Measurements from ENCODE around the gene FAM107B.
A peak's percentile ranks its signal among the peaks of the same experiment; 100 is the strongest.

Gene FAM107B

GRCh38 chr10:14583967-14584366 lies 190.7 kb downstream of the FAM107B start:
- H3K36me3 ChIP-seq (ENCODE audit: insufficient read depth, low read length): no peaks in the 10 kb centered on the region
- no peaks in the 10 kb centered on the region for H3K9me3 ChIP-seq (ENCODE audit: insufficient read depth, low read depth, low read length)
- no peak overlapping the region for H3K27ac ChIP-seq (ENCODE audit: low read depth, low read length)
- H3K9ac ChIP-seq (ENCODE audit: low read depth, low read length): no peak overlapping the region
- 93% methylated on average over 4 of the region's 4 CpGs for WGBS
- H3K4me3 ChIP-seq (ENCODE audit: low read length): no peak overlapping the region
- H3K4me1 ChIP-seq (ENCODE audit: insufficient read depth, low read length): peaks cover 33% of the 10 kb centered on the region
- no peaks in the 10 kb centered on the region for H3K27me3 ChIP-seq (ENCODE audit: insufficient read depth, low read length)

- Histone ChIP-seq H3K36me3 (ENCODE audit: insufficient read depth, low read length) (no peaks in the 10 kb centered on the region), H3K9ac (ENCODE audit: low read depth, low read length) (no peak overlapping the region), H3K4me1 (ENCODE audit: insufficient read depth, low read length) (peaks cover 37% of the 10 kb centered on the region), H3K4me3 (ENCODE audit: low read length) (no peak overlapping the region), H3K27me3 (ENCODE audit: insufficient read depth, low read length) (no peaks in the 10 kb centered on the region), H3K27ac (ENCODE audit: low read depth, low read length) (no peak overlapping the region), H3K9me3 (ENCODE audit: insufficient read depth, low read depth, low read length) (no peaks in the 10 kb centered on the region)
- WGBS: 96% methylated on average over 11 of the region's 11 CpGs
Observed at GRCh38 chr10:14583252-14583651, 191.4 kb downstream of the FAM107B start.

GRCh38 chr10:14581553-14582321 lies 193.0 kb downstream of the FAM107B start:
- WGBS: 94% methylated on average over 7 of the region's 7 CpGs
- Histone ChIP-seq H3K9ac (ENCODE audit: low read depth, low read length) (no peak overlapping the region), H3K4me1 (ENCODE audit: insufficient read depth, low read length) (peaks cover 46% of the 10 kb centered on the region)

GRCh38 chr10:14580671-14581332 lies 193.9 kb downstream of the FAM107B start:
- Histone ChIP-seq H3K4me3 (ENCODE audit: low read length) (no peak overlapping the region), H3K36me3 (ENCODE audit: insufficient read depth, low read length) (no peaks in the 10 kb centered on the region), H3K27ac (ENCODE audit: low read depth, low read length) (no peak overlapping the region), H3K9ac (ENCODE audit: low read depth, low read length) (no peak overlapping the region), H3K4me1 (ENCODE audit: insufficient read depth, low read length) (peaks cover 39% of the 10 kb centered on the region), H3K9me3 (ENCODE audit: insufficient read depth, low read depth, low read length) (no peaks in the 10 kb centered on the region), H3K27me3 (ENCODE audit: insufficient read depth, low read length) (no peaks in the 10 kb centered on the region)
- WGBS: 93% methylated on average over 13 of the region's 13 CpGs

More at GRCh38 chr10:14581553-14582321, 193.0 kb downstream of the FAM107B start:
- Histone ChIP-seq H3K4me3 (ENCODE audit: low read length) (no peak overlapping the region), H3K36me3 (ENCODE audit: insufficient read depth, low read length) (no peaks in the 10 kb centered on the region), H3K27ac (ENCODE audit: low read depth, low read length) (no peak overlapping the region), H3K9me3 (ENCODE audit: insufficient read depth, low read depth, low read length) (no peaks in the 10 kb centered on the region), H3K27me3 (ENCODE audit: insufficient read depth, low read length) (no peaks in the 10 kb centered on the region)

GRCh38 chr10:14579405-14579804 lies 195.3 kb downstream of the FAM107B start:
- H3K4me1 ChIP-seq (ENCODE audit: insufficient read depth, low read length): peaks cover 26% of the 10 kb centered on the region
- no peak overlapping the region for H3K4me3 ChIP-seq (ENCODE audit: low read length)
- no peaks in the 10 kb centered on the region for H3K9me3 ChIP-seq (ENCODE audit: insufficient read depth, low read depth, low read length)
- no peak overlapping the region; the same call in 1 of the 2 replicates for H3K27ac ChIP-seq (ENCODE audit: low read depth, low read length)
- WGBS: 94% methylated on average over 1 of the region's 1 CpG
- H3K27me3 ChIP-seq (ENCODE audit: insufficient read depth, low read length): no peaks in the 10 kb centered on the region
- H3K36me3 ChIP-seq (ENCODE audit: insufficient read depth, low read length): no peaks in the 10 kb centered on the region
- H3K9ac ChIP-seq (ENCODE audit: low read depth, low read length): no peak overlapping the region

GRCh38 chr10:14578060-14578952 lies 196.4 kb downstream of the FAM107B start:
- 85% methylated on average over 18 of the region's 18 CpGs for WGBS
- Histone ChIP-seq H3K9ac (ENCODE audit: low read depth, low read length) (no peak overlapping the region), H3K36me3 (ENCODE audit: insufficient read depth, low read length) (no peaks in the 10 kb centered on the region), H3K4me1 (ENCODE audit: insufficient read depth, low read length) (peaks cover 25% of the 10 kb centered on the region), H3K4me3 (ENCODE audit: low read length) (no peak overlapping the region), H3K27me3 (ENCODE audit: insufficient read depth, low read length) (no peaks in the 10 kb centered on the region), H3K27ac (ENCODE audit: low read depth, low read length) (peak overlapping the region; percentile 38; the same call in 1 of the 2 replicates), H3K9me3 (ENCODE audit: insufficient read depth, low read depth, low read length) (no peaks in the 10 kb centered on the region)

- Histone ChIP-seq H3K36me3 (ENCODE audit: insufficient read depth, low read length) (no peaks in the 10 kb centered on the region), H3K9ac (ENCODE audit: low read depth, low read length) (no peak overlapping the region), H3K27ac (ENCODE audit: low read depth, low read length) (no peak overlapping the region), H3K27me3 (ENCODE audit: insufficient read depth, low read length) (no peaks in the 10 kb centered on the region), H3K4me3 (ENCODE audit: low read length) (no peak overlapping the region), H3K9me3 (ENCODE audit: insufficient read depth, low read depth, low read length) (no peaks in the 10 kb centered on the region), H3K4me1 (ENCODE audit: insufficient read depth, low read length) (peaks cover 25% of the 10 kb centered on the region)
- WGBS: 99% methylated on average over 6 of the region's 6 CpGs
Observed at GRCh38 chr10:14574885-14575284, 199.8 kb downstream of the FAM107B start.

GRCh38 chr10:14574291-14574690 lies 200.4 kb downstream of the FAM107B start:
- WGBS: 91% methylated on average over 3 of the region's 3 CpGs
- Histone ChIP-seq H3K9ac (ENCODE audit: low read depth, low read length) (no peak overlapping the region), H3K4me1 (ENCODE audit: insufficient read depth, low read length) (peaks cover 23% of the 10 kb centered on the region), H3K36me3 (ENCODE audit: insufficient read depth, low read length) (no peaks in the 10 kb centered on the region), H3K27ac (ENCODE audit: low read depth, low read length) (no peak overlapping the region), H3K4me3 (ENCODE audit: low read length) (no peak overlapping the region), H3K27me3 (ENCODE audit: insufficient read depth, low read length) (no peaks in the 10 kb centered on the region), H3K9me3 (ENCODE audit: insufficient read depth, low read depth, low read length) (no peaks in the 10 kb centered on the region)

GRCh38 chr10:14573666-14574261 lies 200.9 kb downstream of the FAM107B start:
- Histone ChIP-seq H3K9me3 (ENCODE audit: insufficient read depth, low read depth, low read length) (no peaks in the 10 kb centered on the region), H3K27ac (ENCODE audit: low read depth, low read length) (no peak overlapping the region), H3K4me1 (ENCODE audit: insufficient read depth, low read length) (peaks cover 18% of the 10 kb centered on the region), H3K4me3 (ENCODE audit: low read length) (no peak overlapping the region), H3K36me3 (ENCODE audit: insufficient read depth, low read length) (no peaks in the 10 kb centered on the region), H3K9ac (ENCODE audit: low read depth, low read length) (no peak overlapping the region), H3K27me3 (ENCODE audit: insufficient read depth, low read length) (no peaks in the 10 kb centered on the region)
- 93% methylated on average over 1 of the region's 1 CpG for WGBS

- no peak overlapping the region for H3K4me3 ChIP-seq (ENCODE audit: low read length)
- no peak overlapping the region for H3K27ac ChIP-seq (ENCODE audit: low read depth, low read length)
- no peak overlapping the region for H3K9ac ChIP-seq (ENCODE audit: low read depth, low read length)
- no peaks in the 10 kb centered on the region for H3K9me3 ChIP-seq (ENCODE audit: insufficient read depth, low read depth, low read length)
- peaks cover 8% of the 10 kb centered on the region for H3K4me1 ChIP-seq (ENCODE audit: insufficient read depth, low read length)
- H3K36me3 ChIP-seq (ENCODE audit: insufficient read depth, low read length): peaks cover 3% of the 10 kb centered on the region; the same call in 1 of the 2 replicates
- WGBS: 91% methylated on average over 3 of the region's 3 CpGs
- H3K27me3 ChIP-seq (ENCODE audit: insufficient read depth, low read length): no peaks in the 10 kb centered on the region
Observed at GRCh38 chr10:14572811-14573210, 201.9 kb downstream of the FAM107B start.
